Right lobe of liver (tissue), 6 donors: Measurements from ENCODE around the gene AKAP10. TPM values are rescaled to one million over a fixed set of nuclear protein-coding genes. Genes with fewer than 3 reads are reported as not detected.
"Not testable (repeated sequence)": the region's sequence is repeated elsewhere in the genome, so short reads cannot be mapped to it uniquely, and the experiment has no call there.

Experiments used
- ATAC-seq, 4 donors: fragments of 200-7000 bp; cut with Tn5 transposase; one replicate each; pipeline ENCODE4 v1.9.1; 2020; ENCODE audit warnings: mild to moderate bottlenecking in 4 of 4, moderate library complexity in 4 of 4
- DNase-seq, 3 donors: peaks; one replicate each; pipeline ENCODE4 v3.0.0-alpha.2; 2020
- H3K27ac ChIP-seq, 3 donors: fragments of 200-600 bp; one replicate each; pipeline ENCODE4 v1.8.0; 2022
- H3K27me3 ChIP-seq, 2 donors: fragments of 200-600 bp; one replicate each; pipeline ENCODE4 v1.8.0; 2022
- H3K36me3 ChIP-seq, 4 donors: fragments of 200-600 bp; sonication (generic) in 1 of 4; one replicate each; pipeline versions ENCODE4 v1.5.1 to v1.8.0; 2017 to 2022; ENCODE audit warnings: control low read depth in 1 of 4
- H3K4me1 ChIP-seq, 4 donors: fragments of 200-600 bp; sonication (generic) in 1 of 4; one replicate each; pipeline versions ENCODE4 v1.5.1 to v1.8.0; 2017 to 2022; ENCODE audit warnings: control low read depth in 1 of 4
- H3K4me3 ChIP-seq, 3 donors: fragments of 200-600 bp; one replicate each; pipeline ENCODE4 v1.8.0; 2022
- H3K9me3 ChIP-seq, 4 donors: fragments of 200-600 bp; sonication (generic) in 1 of 4; one replicate each; pipeline versions ENCODE4 v1.5.1 to v1.8.0; 2017 to 2022; ENCODE audit warnings: control low read depth in 1 of 4
- CTCF ChIP-seq, 4 donors: fragments of 200-600 bp in 3 of 4; fragments of 450-650 bp in 1 of 4; IDR thresholded peaks; one replicate each; pipeline versions ENCODE4 v1.5.1 to v1.8.0; 2016 to 2022; ENCODE audit warnings: antibody characterized with exemption in 4 of 4, mild to moderate bottlenecking in 2 of 4
- POLR2A ChIP-seq: fragments of 450-650 bp; IDR thresholded peaks from one replicate; pipeline ENCODE4 v1.6.1; 2017; ENCODE audit warnings: antibody characterized with exemption, mild to moderate bottlenecking
- WGBS: methylation state at CpG from one replicate; pipeline ENCODE4 v1.1.6; 2018; ENCODE audit warnings: low coverage, low lambda C conversion rate; ENCODE audit not compliant: insufficient coverage; ENCODE audit errors: missing lambda C conversion rate; 5-methylcytosine and 5-hydroxymethylcytosine counted together
- intact Hi-C, 2 donors: fragments of 100-400 bp; cut with DNase I; formaldehyde crosslinking; loops; one replicate each; pipeline versions ENCODE4 v1.11.2 to v1.14.1; 2022
- long read RNA-seq: library from polyadenylated mRNA; unstranded; transcript quantifications from one replicate; pipeline ENCODE4 v2.0.0, GENCODE V29; 2019
- total RNA-seq, 6 experiments: library from RNA; depleted of rRNA in 2 of 6; stranded (reverse); fragments of >200 nt in 2 of 6; fragmentation: NEBNext Ultra II Directional in 3 of 6; extraction: Animal tissue kit (Norgen Biotek cat#: 25700) in 3 of 6; gene quantifications; one replicate each; pipeline versions ENCODE4 v1.1.0 to v1.2.4, GENCODE V29; 2016 to 2023
- donor health status: DM: no; HTN: yes; CAD: no.
- donor health status: DM: no; HTN: no; CAD: no.
- donor health status: DM: no; HTN: no; CAD: no.
- donor health status: DM: no; HTN: yes; CAD: no.
- donor health status: DM: no; HTN: yes; CAD: no.

AKAP10 gene
- 10 to 100 TPM in 3 of 6 experiments, 1 to 10 TPM in 3; 8.6 to 13.1 (median 10.6) TPM for total RNA-seq
- long read RNA-seq, partial matches to known transcripts, result 2 of 3 reads
- long read RNA-seq, other reads (novel, unspliced or antisense), result 1 of 3 reads

GRCh38 chr17:19977293-19978208 is at the start of gene AKAP10:
Gene AKAP10 (minus strand): TSS chr17:19977828. CDS start chr17:19977679, 149 bp downstream.
- Histone ChIP-seq H3K27ac (peak within 1 kb of the TSS; percentile 89 to 97 (median 93)), H3K4me3 (peak within 1 kb of the TSS; percentile 92 to 99 (median 94)), H3K27me3 (no peaks in the 10 kb centered on the region), H3K9me3 (no peaks in the 10 kb centered on the region), H3K36me3 (no peaks in the 10 kb centered on the region), H3K4me1 (peaks cover 0 to 14% (median 3%) of the 10 kb centered on the region in 4 donors)
- TF ChIP-seq CTCF (IDR thresholded peaks at IDR 0.05), result no peak
- peak; percentile 62 for TF ChIP-seq POLR2A
- DNase-seq, result peak; percentile 95 to 96 (median 96)
- intact Hi-C loops, result no loop called here
- peak; percentile 95 to 97 (median 96) for ATAC-seq
- 0% methylated on average over 23 of the region's 75 CpGs for WGBS

GRCh38 chr17:20026960-20027359 is 49.3 kb upstream of the AKAP10 start:
- H3K27me3 ChIP-seq, result no peaks in the 10 kb centered on the region
- H3K4me3 ChIP-seq, result no peak overlapping the region
- TF ChIP-seq POLR2A (no peak), CTCF (IDR thresholded peaks at IDR 0.05) (no peak)
- H3K9me3 ChIP-seq, result no peaks in the 10 kb centered on the region
- H3K4me1 ChIP-seq, result no peaks in the 10 kb centered on the region
- no peak overlapping the region for H3K27ac ChIP-seq
- intact Hi-C loops, result no loop called here
- ATAC-seq (no peak), DNase-seq (no peak)
- H3K36me3 ChIP-seq, result no peaks in the 10 kb centered on the region

- H3K36me3 ChIP-seq, result no peaks in the 10 kb centered on the region
- no peak overlapping the region for H3K27ac ChIP-seq
- ATAC-seq, result no peak
- no peak overlapping the region for H3K4me3 ChIP-seq
- DNase-seq, result no peak
- intact Hi-C loops, result no loop called here
- TF ChIP-seq POLR2A (no peak), CTCF (IDR thresholded peaks at IDR 0.05) (no peak)
- no peaks in the 10 kb centered on the region for H3K9me3 ChIP-seq
- no peaks in the 10 kb centered on the region for H3K4me1 ChIP-seq
- H3K27me3 ChIP-seq, result no peaks in the 10 kb centered on the region
- 59% methylated on average over 4 of the region's 4 CpGs for WGBS
Observed at GRCh38 chr17:20022701-20023100, 45.1 kb upstream of the AKAP10 start.

GRCh38 chr17:20016475-20016992 is 38.9 kb upstream of the AKAP10 start:
- ATAC-seq, intact Hi-C loops, H3K27ac ChIP-seq, H3K27me3 ChIP-seq, H3K36me3 ChIP-seq, H3K4me1 ChIP-seq, DNase-seq, H3K9me3 ChIP-seq, H3K4me3 ChIP-seq: not testable (repeated sequence)
- WGBS, result 96% methylated on average over 5 of the region's 32 CpGs

GRCh38 chr17:20012017-20012536 is 34.4 kb upstream of the AKAP10 start:
- Histone ChIP-seq H3K36me3 (no peaks in the 10 kb centered on the region), H3K9me3 (no peaks in the 10 kb centered on the region), H3K4me1 (peaks cover 0 to 7% (median 0%) of the 10 kb centered on the region in 4 donors), H3K27ac (no peak overlapping the region), H3K27me3 (peaks cover 0 to 11% of the 10 kb centered on the region in 2 donors), H3K4me3 (no peak overlapping the region)
- intact Hi-C loops, result no loop called here
- ATAC-seq (no peak), DNase-seq (no peak)
- WGBS, result 50% methylated on average over 2 of the region's 2 CpGs
- TF ChIP-seq CTCF (IDR thresholded peaks at IDR 0.05), result no peak
